K562 (cell line): ENCODE measurements around the gene ANO7. TPM values are rescaled to one million over a fixed set of nuclear protein-coding genes. Genes with fewer than 3 reads are reported as not detected.

ENCODE experiments used
- ATAC-seq: fragments of 200-7000 bp; cut with Tn5 transposase; 3 replicates; pipeline ENCODE4 v1.9.1; 2020; ENCODE audit warnings: moderate library complexity
- BruUV-seq: library from RNA; stranded (reverse); fragments of 400-500 nt; replicated peaks from 2 replicates; lab custom pipeline; 2021; lab: Mats Ljungman, UMichigan
- CTCF ChIA-PET: fragments of 300-600 bp; formaldehyde crosslinking; extraction: SDS; loops from one replicate; lab custom pipeline; 2021; ENCODE audit warnings: low intra/inter-chr PET ratio; lab: Yijun Ruan, JAX
- POLR2A ChIA-PET: fragments of 300-600, 350-650 bp; sonication (Branson Sonifier 250); formaldehyde crosslinking; extraction: SDS; loops from one replicate; lab custom pipeline; 2021; ENCODE audit warnings: antibody characterized with exemption, inconsistent platforms; lab: Yijun Ruan, JAX
- DNase-seq, 4 experiments: peaks; one replicate each; pipeline versions ENCODE4 v3.0.0 to v3.0.0-alpha.2; 2011 to 2018; ENCODE audit warnings: low spot score in 3 of 4, mixed read lengths in 3 of 4; ENCODE audit errors: extremely low read depth in 1 of 4
- FAIRE-seq: peaks from 2 replicates; lab custom pipeline; 2011; peaks lifted over from hg19 to GRCh38; lab: Jason Lieb, UNC
- H2AFZ ChIP-seq: 2 replicates; pipeline ENCODE4 v1.6.0; 2011; ENCODE audit warnings: low read depth, low read length, control low read depth, inconsistent platforms
- H3K27ac ChIP-seq: fragments of 200-600 bp; 3 replicates; pipeline ENCODE4 v1.8.0; 2011; ENCODE audit warnings: low read depth, mild to moderate bottlenecking, control low read depth, inconsistent platforms, low read length, moderate library complexity, mixed read lengths; ENCODE audit errors: extremely low read depth
- H3K27me3 ChIP-seq, 2 experiments: fragments of 300-600 bp in 1 of 2; 2 replicates in 1 of 2; 3 replicates in 1 of 2; pipeline versions ENCODE4 v1.6.0 to v1.8.0; 2011; ENCODE audit warnings: inconsistent platforms in 2 of 2, low read length in 2 of 2, mild to moderate bottlenecking in 1 of 2, mixed read lengths in 1 of 2, moderate library complexity in 1 of 2; ENCODE audit not compliant: control insufficient read depth in 2 of 2, insufficient read depth in 2 of 2
- H3K36me3 ChIP-seq: fragments of 300-600 bp; 3 replicates; pipeline ENCODE4 v1.8.0; 2011; ENCODE audit warnings: mild to moderate bottlenecking, low read length, inconsistent platforms; ENCODE audit not compliant: control insufficient read depth, insufficient read depth
- H3K4me1 ChIP-seq, 2 experiments: fragments of 200-600 bp in 1 of 2; replicated peaks in 1 of 2; 2 replicates in 1 of 2; 3 replicates in 1 of 2; pipeline versions ENCODE4 v1.5.1 to v1.8.0; 2011; ENCODE audit warnings: inconsistent platforms in 2 of 2, low read length in 2 of 2, mild to moderate bottlenecking in 1 of 2, mixed read lengths in 1 of 2, moderate library complexity in 1 of 2; ENCODE audit not compliant: control insufficient read depth in 2 of 2, insufficient read depth in 2 of 2
- H3K4me2 ChIP-seq: 2 replicates; pipeline ENCODE4 v1.6.1; 2011; ENCODE audit warnings: low read length, control low read depth, inconsistent platforms, mixed read lengths; ENCODE audit not compliant: insufficient read depth
- H3K4me3 ChIP-seq: fragments of 200-600 bp; sonication (generic), shearing (Covaris generic); 2 replicates; pipeline ENCODE4 v1.5.1; 2016; ENCODE audit warnings: control low read depth, inconsistent platforms
- H3K79me2 ChIP-seq: fragments of 200-600 bp; 3 replicates; pipeline ENCODE4 v1.8.0; 2011; ENCODE audit warnings: low read length, inconsistent platforms; ENCODE audit not compliant: control insufficient read depth, insufficient read depth
- H3K9ac ChIP-seq, 2 experiments: 2 replicates each; pipeline versions ENCODE4 v1.6.0 to v1.6.1; 2011; ENCODE audit warnings: low read depth in 2 of 2, low read length in 2 of 2, control low read depth in 1 of 2, inconsistent platforms in 1 of 2, mild to moderate bottlenecking in 1 of 2, mixed read lengths in 1 of 2; ENCODE audit not compliant: insufficient read depth in 1 of 2
- H3K9me1 ChIP-seq: one replicate; pipeline ENCODE4 v1.6.0; 2011; ENCODE audit warnings: inconsistent platforms, mild to moderate bottlenecking, low read length, moderate library complexity; ENCODE audit not compliant: control insufficient read depth, insufficient read depth
- H3K9me3 ChIP-seq: replicated peaks from 2 replicates; pipeline ENCODE4 v1.5.1; 2011; ENCODE audit warnings: low read depth, low read length, inconsistent platforms; ENCODE audit not compliant: control insufficient read depth, insufficient read depth
- H4K20me1 ChIP-seq: replicated peaks from 2 replicates; pipeline ENCODE4 v1.6.1; 2011; ENCODE audit warnings: low read length, inconsistent platforms, mixed read lengths; ENCODE audit not compliant: control insufficient read depth, insufficient read depth
- BCOR ChIP-seq: fragments of 450-650 bp; IDR thresholded peaks from 2 replicates; pipeline ENCODE4 v1.6.1; 2016
- DPF2 ChIP-seq: fragments of 450-650 bp; IDR thresholded peaks from 2 replicates; pipeline ENCODE4 v1.6.1; 2016
- EHMT2 ChIP-seq: fragments of 450-650 bp; IDR thresholded peaks from 2 replicates; pipeline ENCODE4 v1.6.1; 2018; ENCODE audit warnings: antibody characterized with exemption
- FOXK1 ChIP-seq: sonication (generic); formaldehyde crosslinking; IDR thresholded peaks from 2 replicates; pipeline ENCODE4 v1.8.0; 2022; ENCODE audit warnings: missing genetic modification reagents, mild to moderate bottlenecking, borderline replicate concordance
- HCFC1 ChIP-seq: IDR thresholded peaks from 2 replicates; pipeline ENCODE4 v1.6.1; 2012; ENCODE audit warnings: low read depth, low read length, improper control_type of control experiment
- HSF4 ChIP-seq: fragments of 250-450 bp; sonication (Bioruptor Pico); IDR thresholded peaks from 2 replicates; pipeline ENCODE4 v2.1.2; 2022; ENCODE audit warnings: mild to moderate bottlenecking, moderate library complexity, borderline replicate concordance
- TEAD1 ChIP-seq, 2 experiments: fragments of 450-650 bp in 1 of 2; sonication (generic) in 1 of 2; formaldehyde crosslinking; IDR thresholded peaks; 2 replicates each; pipeline versions ENCODE4 v1.4.0 to v1.8.0; 2020 to 2022; ENCODE audit warnings: mild to moderate bottlenecking in 2 of 2, missing genetic modification reagents in 1 of 2
- TEAD4 ChIP-seq, 2 experiments: sonication (generic) in 1 of 2; formaldehyde crosslinking in 1 of 2; IDR thresholded peaks; 2 replicates each; pipeline versions ENCODE4 v1.6.1 to v1.8.0; 2012 to 2022; ENCODE audit warnings: borderline replicate concordance in 1 of 2, inconsistent platforms in 1 of 2, low read length in 1 of 2, mild to moderate bottlenecking in 1 of 2, missing genetic modification reagents in 1 of 2
- ZNF212 ChIP-seq: fragments of 450-650 bp; formaldehyde crosslinking; IDR thresholded peaks from 2 replicates; pipeline ENCODE4 v1.4.0; 2020; ENCODE audit warnings: mild to moderate bottlenecking
- WGBS: fragments of 100-300 bp; shearing (Covaris generic); methylation state at CpG from one replicate; pipeline ENCODE4 v1.1.6; 2016; ENCODE audit warnings: low coverage, mixed read lengths; ENCODE audit not compliant: insufficient coverage; ENCODE audit errors: missing lambda C conversion rate; 5-methylcytosine and 5-hydroxymethylcytosine counted together
- in situ Hi-C: fragments of 300-500 bp; cut with MboI; formaldehyde crosslinking; loops from 4 replicates; pipeline ENCODE4 v1.15.0; 2018; ENCODE audit warnings: inconsistent platforms, mixed read lengths
- intact Hi-C: fragments of 100-400 bp; cut with micrococcal nuclease; formaldehyde crosslinking; loops from 2 replicates; pipeline ENCODE4 v1.14.2; 2022
- polyA plus RNA-seq, 8 experiments: library from polyadenylated mRNA; depleted of rRNA in 4 of 8; stranded (reverse) in 5 of 8; unstranded in 3 of 8; fragments of >200 nt; fragmentation: Nextera tagmentation in 2 of 8; fragmentation: Illumina TruSeq in 1 of 8; extraction: Ambion mirVana in 2 of 8; extraction: Trizol in 1 of 8; gene quantifications; 2 replicates each; pipeline versions ENCODE4 v1.2.1 to v1.2.3, GENCODE V29; 2011 to 2014; ENCODE audit warnings: inconsistent platforms in 1 of 8, missing spikeins in 1 of 8
- total RNA-seq, 7 experiments: library from RNA; depleted of rRNA in 6 of 7; stranded (reverse); fragments of >200 nt in 6 of 7; fragmentation: Illumina TruSeq in 2 of 7; extraction: Trizol in 2 of 7; gene quantifications; 2 replicates each; pipeline versions ENCODE4 v1.2.1 to v1.2.3, GENCODE V29; 2011 to 2021; ENCODE audit warnings: low replicate concordance in 1 of 7
- TF ChIP-seq, protein P1 (sequence below): fragments of 450-650 bp; IDR thresholded peaks from 2 replicates; pipeline ENCODE4 v1.6.1; 2016
- TF ChIP-seq, protein P2 (sequence below): fragments of 450-650 bp; formaldehyde crosslinking; IDR thresholded peaks from 2 replicates; pipeline ENCODE4 v1.4.0; 2020; ENCODE audit warnings: mild to moderate bottlenecking, moderate library complexity

Gene ANO7
- total and polyA plus RNA-seq, 9 of the 15 experiments (the other 6 are each of a cell fraction or from before 2014, with no cell fraction given), result 0.28 to 5.1 (median 1.1) TPM

DNA sequence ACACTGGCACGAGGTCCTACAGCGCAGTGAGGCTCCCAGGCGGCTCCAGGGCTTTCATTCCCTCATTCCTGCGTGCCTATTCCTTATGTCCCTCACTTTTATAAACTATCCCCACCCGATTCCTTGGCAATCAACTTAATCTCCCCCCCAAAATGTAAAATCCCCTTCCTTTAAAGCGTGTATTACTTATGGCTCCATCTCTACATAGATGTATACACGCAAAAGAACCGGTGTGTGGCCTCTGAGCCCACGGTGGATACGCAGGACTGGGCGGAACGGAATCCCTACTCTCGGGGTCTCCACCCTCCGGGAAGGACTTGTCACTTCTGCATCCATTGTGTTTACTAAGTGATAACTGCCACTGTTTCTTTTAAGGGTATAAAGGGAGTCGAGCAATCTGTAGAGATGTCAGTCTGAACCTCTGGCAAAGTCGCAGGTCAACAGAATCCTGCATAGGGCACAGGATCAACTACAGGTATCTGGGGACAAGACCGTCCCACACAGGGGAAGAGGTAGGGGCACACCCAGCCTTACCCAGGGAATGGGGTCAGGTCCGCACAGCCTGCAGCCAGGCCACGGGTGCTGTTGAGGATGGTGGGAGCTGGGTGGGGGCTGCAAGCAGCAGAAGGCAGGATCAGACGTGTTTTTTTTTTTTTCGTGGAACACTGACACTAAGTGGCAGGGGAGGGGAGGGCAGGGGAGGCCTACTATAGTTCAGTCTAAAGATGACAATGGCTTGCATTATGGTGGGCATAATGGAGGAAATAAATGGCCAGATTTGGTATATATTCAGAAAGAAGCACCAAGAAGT lies 84.9 kb downstream of the ANO7 start:
- Histone ChIP-seq H2AFZ (no peak overlapping the region), H3K27ac (peak overlapping the region; percentile 39; the same call in 1 of the 3 replicates)
- 80% methylated on average over 15 of the region's 21 CpGs for WGBS

More for the DNA sequence above, 84.9 kb downstream of the ANO7 start:
- H3K9ac ChIP-seq, result peak overlapping the region; percentile 59 to 89; a peak in 3 of 4 replicates
- H3K27me3 ChIP-seq, result no peaks in the 10 kb centered on the region
- H3K4me1 ChIP-seq, result peaks cover 0 to 18% of the 10 kb centered on the region in 2 experiments; a peak in 4 of 5 replicates
- H3K79me2 ChIP-seq, result peaks cover 94% of the 10 kb centered on the region
- intact Hi-C loops (no loop called here), in situ Hi-C loops (no loop called here)
- H3K9me3 ChIP-seq, result no peaks in the 10 kb centered on the region
- FAIRE-seq (no peak), ATAC-seq (no peak), DNase-seq (no peak)
- CTCF ChIA-PET, result no interaction called here
- peaks cover 27% of the 10 kb centered on the region; the same call in 1 of the 3 replicates for H3K36me3 ChIP-seq
- BruUV-seq, result no TSS peak
- H3K9me1 ChIP-seq, result no peaks in the 10 kb centered on the region
- peak overlapping the region; percentile 66 for H3K4me2 ChIP-seq
- POLR2A ChIA-PET, result no interaction called here
- no peak for TF ChIP-seq FOXK1
- TF ChIP-seq, protein P1, sequence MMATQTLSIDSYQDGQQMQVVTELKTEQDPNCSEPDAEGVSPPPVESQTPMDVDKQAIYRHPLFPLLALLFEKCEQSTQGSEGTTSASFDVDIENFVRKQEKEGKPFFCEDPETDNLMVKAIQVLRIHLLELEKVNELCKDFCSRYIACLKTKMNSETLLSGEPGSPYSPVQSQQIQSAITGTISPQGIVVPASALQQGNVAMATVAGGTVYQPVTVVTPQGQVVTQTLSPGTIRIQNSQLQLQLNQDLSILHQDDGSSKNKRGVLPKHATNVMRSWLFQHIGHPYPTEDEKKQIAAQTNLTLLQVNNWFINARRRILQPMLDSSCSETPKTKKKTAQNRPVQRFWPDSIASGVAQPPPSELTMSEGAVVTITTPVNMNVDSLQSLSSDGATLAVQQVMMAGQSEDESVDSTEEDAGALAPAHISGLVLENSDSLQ, result no peak
- TF ChIP-seq DPF2, result no peak
- no peak for TF ChIP-seq HSF4 (CRISPR knock-in tag)
- no peak for TF ChIP-seq HCFC1
- no peak for TF ChIP-seq BCOR
- TF ChIP-seq ZNF212, result no peak
- TF ChIP-seq, protein P2, sequence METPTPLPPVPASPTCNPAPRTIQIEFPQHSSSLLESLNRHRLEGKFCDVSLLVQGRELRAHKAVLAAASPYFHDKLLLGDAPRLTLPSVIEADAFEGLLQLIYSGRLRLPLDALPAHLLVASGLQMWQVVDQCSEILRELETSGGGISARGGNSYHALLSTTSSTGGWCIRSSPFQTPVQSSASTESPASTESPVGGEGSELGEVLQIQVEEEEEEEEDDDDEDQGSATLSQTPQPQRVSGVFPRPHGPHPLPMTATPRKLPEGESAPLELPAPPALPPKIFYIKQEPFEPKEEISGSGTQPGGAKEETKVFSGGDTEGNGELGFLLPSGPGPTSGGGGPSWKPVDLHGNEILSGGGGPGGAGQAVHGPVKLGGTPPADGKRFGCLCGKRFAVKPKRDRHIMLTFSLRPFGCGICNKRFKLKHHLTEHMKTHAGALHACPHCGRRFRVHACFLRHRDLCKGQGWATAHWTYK (CRISPR knock-in tag), result no peak
- no peak for TF ChIP-seq TEAD4 (IDR thresholded peaks at IDR 0.05; ENCODE audit: low read length)
- TF ChIP-seq TEAD4 (CRISPR knock-in tag; IDR thresholded peaks at IDR 0.05; ENCODE audit: borderline replicate concordance), result no peak
- TF ChIP-seq EHMT2, result no peak
- TF ChIP-seq TEAD1 (CRISPR knock-in tag; IDR thresholded peaks at IDR 0.05), result no peak
- peaks cover 22% of the 10 kb centered on the region for H4K20me1 ChIP-seq
- H3K4me3 ChIP-seq, result peak overlapping the region; percentile 50
